ENCODE measurements around the gene CCNL2. TPM values are rescaled to one million over a fixed set of nuclear protein-coding genes. Genes with fewer than 3 reads are reported as not detected.

CCNL2 gene
- total and polyA plus RNA-seq, 12 donors: 38.5 to 243 (median 48.0) TPM

- TF ChIP-seq CTCF (IDR thresholded peaks at IDR 0.05): no peak
- ATAC-seq (no peak), DNase-seq (no peak)
- H3K27ac ChIP-seq: peak overlapping the region; percentile 79 to 98 (median 92)
- peak overlapping the region in 5 of 10 donors; percentile 59 to 69 (median 65) for H3K4me3 ChIP-seq
- no peaks in the 10 kb centered on the region for H3K9me3 ChIP-seq
- intact Hi-C loops (cut with DNase I): loop anchor here in 1 of 10 donors (10.0 kb wide), 1 partner anchor 72 kb away; no protein-coding TSS in a partner anchor
- no peaks in the 10 kb centered on the region for H3K36me3 ChIP-seq
- peaks cover 0 to 54% (median 9%) of the 10 kb centered on the region in 7 donors for H3K27me3 ChIP-seq
- H3K4me1 ChIP-seq: peaks cover 53 to 88% (median 76%) of the 10 kb centered on the region in 9 donors
- 54 to 62% methylated on average over 28 of the region's 28 CpGs for WGBS, 2 donors
Measured at GRCh38 chr1:1432274-1432950, 33.3 kb upstream of the CCNL2 start.

DNA sequence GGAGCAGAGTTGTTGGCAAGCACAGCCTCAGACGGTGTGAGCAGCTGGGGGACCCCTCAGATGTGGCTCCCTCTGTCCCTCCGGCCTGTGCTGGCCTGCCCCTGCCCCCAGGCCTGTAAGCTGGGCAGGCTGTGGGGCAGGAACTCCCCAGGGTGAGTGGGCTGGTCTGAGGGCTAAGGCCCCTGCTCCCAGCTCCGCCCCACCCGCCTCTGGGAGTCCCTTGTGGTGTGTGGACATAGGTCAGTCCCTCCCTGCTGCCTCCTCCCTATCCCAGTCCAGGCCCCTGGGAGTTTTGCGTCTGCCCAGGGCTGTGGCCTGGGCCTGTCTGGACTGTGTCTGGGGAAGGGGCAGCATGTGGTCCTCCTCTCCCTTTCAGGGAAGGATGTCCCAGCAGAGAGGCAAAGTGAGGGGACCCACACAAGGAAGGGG is 32.7 kb upstream of the CCNL2 start:
- DNase-seq: peak; percentile 61 to 82
- WGBS, 2 donors: 33 to 41% methylated on average over 5 of the region's 5 CpGs
- peaks cover 0 to 49% (median 9%) of the 10 kb centered on the region in 7 donors for H3K27me3 ChIP-seq
- intact Hi-C loops (cut with DNase I): loop anchor here in 1 of 10 donors (10.0 kb wide), 1 partner anchor 73 kb away; no protein-coding TSS in a partner anchor
- no peaks in the 10 kb centered on the region for H3K9me3 ChIP-seq
- peak overlapping the region; percentile 79 to 98 (median 92) for H3K27ac ChIP-seq
- no peak for TF ChIP-seq CTCF (IDR thresholded peaks at IDR 0.05)
- H3K36me3 ChIP-seq: no peaks in the 10 kb centered on the region
- H3K4me1 ChIP-seq: peaks cover 53 to 83% (median 74%) of the 10 kb centered on the region in 9 donors
- no peak overlapping the region for H3K4me3 ChIP-seq
- peak; percentile 4 to 43 (median 20) for ATAC-seq

GRCh38 chr1:1430992-1431844 is 32.1 kb upstream of the CCNL2 start:
- Histone ChIP-seq H3K27me3 (peaks cover 0 to 49% (median 10%) of the 10 kb centered on the region in 7 donors), H3K27ac (peak overlapping the region; percentile 79 to 98 (median 92)), H3K4me3 (peak overlapping the region in 4 of 10 donors; percentile 8 to 19 (median 14)), H3K9me3 (no peaks in the 10 kb centered on the region), H3K4me1 (peaks cover 46 to 76% (median 70%) of the 10 kb centered on the region in 9 donors), H3K36me3 (no peaks in the 10 kb centered on the region)
- no peak for TF ChIP-seq CTCF (IDR thresholded peaks at IDR 0.05)
- no peak for DNase-seq
- peak in 4 of 8 donors; percentile 1 to 13 (median 2) for ATAC-seq
- intact Hi-C loops (cut with DNase I): loop anchor here in 1 of 10 donors (10.0 kb wide), 1 partner anchor 74 kb away; no protein-coding TSS in a partner anchor
- 46 to 48% methylated on average over 18 of the region's 18 CpGs for WGBS, 2 donors
